Loucy (cell line): ENCODE results near the gene PDS5B.

Experiments used
- EZH2phosphoT487 ChIP-seq: fragments of 200-600 bp; IDR thresholded peaks from 2 replicates; pipeline ENCODE4 v1.6.1; 2018; ENCODE audit warnings: antibody characterized with exemption, mild to moderate bottlenecking, moderate library complexity, borderline replicate concordance
- TF ChIP-seq, protein P1 (sequence below): fragments of 200-600 bp; sonication (generic); conservative IDR thresholded peaks from 2 replicates; pipeline ENCODE4 v1.5.1; 2014; ENCODE audit warnings: mild to moderate bottlenecking, antibody characterized with exemption, low read length

- TF ChIP-seq, protein P1, sequence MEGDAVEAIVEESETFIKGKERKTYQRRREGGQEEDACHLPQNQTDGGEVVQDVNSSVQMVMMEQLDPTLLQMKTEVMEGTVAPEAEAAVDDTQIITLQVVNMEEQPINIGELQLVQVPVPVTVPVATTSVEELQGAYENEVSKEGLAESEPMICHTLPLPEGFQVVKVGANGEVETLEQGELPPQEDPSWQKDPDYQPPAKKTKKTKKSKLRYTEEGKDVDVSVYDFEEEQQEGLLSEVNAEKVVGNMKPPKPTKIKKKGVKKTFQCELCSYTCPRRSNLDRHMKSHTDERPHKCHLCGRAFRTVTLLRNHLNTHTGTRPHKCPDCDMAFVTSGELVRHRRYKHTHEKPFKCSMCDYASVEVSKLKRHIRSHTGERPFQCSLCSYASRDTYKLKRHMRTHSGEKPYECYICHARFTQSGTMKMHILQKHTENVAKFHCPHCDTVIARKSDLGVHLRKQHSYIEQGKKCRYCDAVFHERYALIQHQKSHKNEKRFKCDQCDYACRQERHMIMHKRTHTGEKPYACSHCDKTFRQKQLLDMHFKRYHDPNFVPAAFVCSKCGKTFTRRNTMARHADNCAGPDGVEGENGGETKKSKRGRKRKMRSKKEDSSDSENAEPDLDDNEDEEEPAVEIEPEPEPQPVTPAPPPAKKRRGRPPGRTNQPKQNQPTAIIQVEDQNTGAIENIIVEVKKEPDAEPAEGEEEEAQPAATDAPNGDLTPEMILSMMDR = no peak
- no peak for TF ChIP-seq EZH2phosphoT487
Measured at GRCh38 chr13:32731074-32731473, 144.8 kb downstream of the PDS5B start.
